Hypothalamus (tissue), 51 donors: Measurements from ENCODE around the gene CD96.
"Not testable (repeated sequence)": the region's sequence is repeated elsewhere in the genome, so short reads cannot be mapped to it uniquely, and the experiment has no call there.

Experiments used
- DNase-seq, 51 donors: peaks; one replicate each; lab custom pipeline; 2025; lab: John Stamatoyannopoulos, UW

CD96 gene, protein sequence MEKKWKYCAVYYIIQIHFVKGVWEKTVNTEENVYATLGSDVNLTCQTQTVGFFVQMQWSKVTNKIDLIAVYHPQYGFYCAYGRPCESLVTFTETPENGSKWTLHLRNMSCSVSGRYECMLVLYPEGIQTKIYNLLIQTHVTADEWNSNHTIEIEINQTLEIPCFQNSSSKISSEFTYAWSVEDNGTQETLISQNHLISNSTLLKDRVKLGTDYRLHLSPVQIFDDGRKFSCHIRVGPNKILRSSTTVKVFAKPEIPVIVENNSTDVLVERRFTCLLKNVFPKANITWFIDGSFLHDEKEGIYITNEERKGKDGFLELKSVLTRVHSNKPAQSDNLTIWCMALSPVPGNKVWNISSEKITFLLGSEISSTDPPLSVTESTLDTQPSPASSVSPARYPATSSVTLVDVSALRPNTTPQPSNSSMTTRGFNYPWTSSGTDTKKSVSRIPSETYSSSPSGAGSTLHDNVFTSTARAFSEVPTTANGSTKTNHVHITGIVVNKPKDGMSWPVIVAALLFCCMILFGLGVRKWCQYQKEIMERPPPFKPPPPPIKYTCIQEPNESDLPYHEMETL

DNA sequence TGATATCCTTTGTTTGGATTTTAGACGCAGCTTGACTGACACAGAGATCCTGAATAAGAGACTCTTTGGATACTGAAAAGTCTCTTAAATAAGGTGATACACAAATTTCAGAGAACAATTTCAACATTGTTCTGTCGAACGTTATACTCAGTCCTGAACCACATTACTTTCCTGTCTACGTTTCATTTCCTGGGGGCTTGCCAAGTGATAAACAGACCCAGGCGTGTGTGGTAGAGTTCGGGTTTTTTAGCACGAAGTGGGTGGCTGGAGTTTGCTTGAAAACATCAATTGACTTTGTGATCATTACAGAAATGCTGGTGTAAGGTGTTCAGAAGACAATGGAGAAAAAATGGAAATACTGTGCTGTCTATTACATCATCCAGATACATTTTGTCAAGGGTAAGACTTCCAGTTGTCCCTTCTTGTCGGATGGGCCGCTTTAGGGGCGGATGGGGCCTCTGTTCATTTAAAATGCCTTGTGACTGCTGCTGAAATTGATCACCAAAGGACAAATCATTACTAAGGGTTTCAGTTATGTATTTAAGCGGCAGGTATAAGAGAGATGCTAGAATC, at the start of gene CD96:
Gene CD96 (plus strand): TSS at position 287 of the 573 bp plus-strand sequence. CDS start 52 bp downstream, at position 339.
- no peak for DNase-seq

DNA sequence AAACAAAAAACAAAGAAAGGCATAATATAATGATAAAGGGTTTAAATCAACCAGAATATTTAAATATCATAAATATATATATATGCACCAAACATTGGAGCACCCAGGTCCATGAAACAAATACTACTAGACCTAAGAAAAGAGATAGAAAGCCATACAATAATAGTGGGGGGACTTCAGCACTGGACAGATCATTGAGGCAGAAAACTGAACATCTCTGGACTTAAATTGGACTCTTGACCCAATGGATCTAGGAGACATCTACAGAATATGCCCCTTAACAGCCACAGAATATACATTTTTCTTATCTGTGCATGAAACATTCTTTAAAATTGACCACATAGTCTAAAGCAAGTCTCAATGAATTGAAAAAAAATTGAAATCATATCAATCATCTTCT, 48.7 kb upstream of the CD96 start:
- no peak for DNase-seq

DNA sequence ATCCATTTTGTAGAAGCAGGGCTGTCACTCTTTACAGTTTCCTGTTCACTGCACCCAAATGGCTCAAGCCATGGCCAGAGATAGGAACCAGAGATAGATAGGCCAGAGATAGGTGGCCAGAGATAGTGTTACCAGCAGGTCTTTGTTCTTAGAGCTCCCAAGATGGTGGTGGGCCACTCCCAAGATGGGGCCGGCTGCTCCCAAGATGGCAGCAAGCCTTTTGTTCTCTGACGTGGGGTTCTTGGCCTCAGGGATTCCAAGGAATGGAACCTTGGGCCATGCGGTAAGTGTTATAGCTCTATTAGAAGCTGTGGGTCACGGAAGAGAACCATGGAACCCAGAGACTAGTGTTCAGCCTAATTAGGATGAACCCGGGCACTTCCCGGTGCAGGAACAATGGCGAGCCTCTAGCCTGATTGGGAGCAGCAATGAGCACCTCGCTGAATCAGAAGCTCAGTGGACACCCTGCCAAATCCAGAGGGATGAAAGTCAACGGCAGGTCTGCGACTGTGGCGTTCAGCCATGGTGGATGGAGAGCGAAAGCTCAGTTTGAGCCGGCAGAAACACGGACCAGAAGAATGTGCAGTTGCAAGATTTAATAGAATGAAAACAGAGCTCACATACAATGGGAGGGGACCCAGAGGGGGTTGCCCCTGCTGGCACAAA, 45.0 kb upstream of the CD96 start:
- no peak for DNase-seq

DNA sequence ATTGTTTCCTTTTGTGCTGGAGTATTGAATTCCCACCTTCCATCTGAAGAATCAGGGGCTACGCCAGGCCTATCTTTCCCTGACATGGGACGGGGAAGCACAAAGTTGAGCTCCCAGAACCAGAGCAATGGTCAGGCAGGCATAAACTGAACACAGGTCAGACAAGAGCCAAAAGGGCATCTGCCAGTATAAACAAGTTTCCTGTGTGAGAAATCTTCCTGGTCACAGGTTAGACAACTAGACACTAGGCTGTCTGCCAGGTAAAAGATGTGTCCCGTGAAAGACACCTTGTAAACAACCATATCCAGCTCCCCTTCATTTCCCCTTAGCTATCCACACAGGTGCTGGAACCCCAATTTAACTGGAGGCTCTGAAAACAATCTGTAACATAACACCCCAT, 44.0 kb upstream of the CD96 start:
- DNase-seq = no peak

DNA sequence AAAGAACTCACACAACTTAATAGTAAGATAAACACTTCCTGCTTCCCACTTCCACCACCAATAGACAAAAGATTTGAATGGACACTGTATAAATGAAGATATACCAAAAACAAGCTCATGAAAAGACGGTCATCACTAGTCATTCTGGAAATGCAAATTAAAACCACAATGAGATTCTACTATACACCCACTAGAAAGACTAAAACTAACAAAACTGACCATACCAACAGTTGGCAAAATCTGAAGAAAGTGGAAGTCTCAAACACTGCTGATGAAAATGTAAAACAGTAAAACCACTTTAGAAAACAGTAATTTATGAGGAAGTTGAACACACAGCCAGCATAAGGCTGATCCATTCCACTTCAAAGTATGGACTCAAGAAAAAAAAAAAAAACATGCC, 35.6 kb upstream of the CD96 start:
- DNase-seq = no peak

DNA sequence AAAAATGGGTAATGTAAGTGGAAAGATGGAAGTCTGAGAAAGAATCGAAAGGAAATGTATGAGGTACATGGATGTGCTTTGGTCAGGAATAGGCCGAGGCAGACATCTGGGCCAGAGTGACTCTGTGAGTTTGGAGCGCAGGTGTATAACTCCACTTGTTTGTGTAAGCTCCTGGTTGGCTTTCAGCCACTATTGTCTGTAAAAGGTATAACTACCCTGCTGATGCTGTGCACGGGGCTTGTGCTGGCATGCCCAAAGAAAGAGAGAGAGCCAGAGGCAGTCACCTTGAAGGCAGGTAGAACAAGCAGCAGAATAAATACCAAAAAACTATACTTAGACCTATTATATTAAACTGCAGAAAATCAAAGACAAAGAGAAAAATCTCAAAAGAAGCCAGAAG, 32.7 kb upstream of the CD96 start:
- no peak for DNase-seq

DNA sequence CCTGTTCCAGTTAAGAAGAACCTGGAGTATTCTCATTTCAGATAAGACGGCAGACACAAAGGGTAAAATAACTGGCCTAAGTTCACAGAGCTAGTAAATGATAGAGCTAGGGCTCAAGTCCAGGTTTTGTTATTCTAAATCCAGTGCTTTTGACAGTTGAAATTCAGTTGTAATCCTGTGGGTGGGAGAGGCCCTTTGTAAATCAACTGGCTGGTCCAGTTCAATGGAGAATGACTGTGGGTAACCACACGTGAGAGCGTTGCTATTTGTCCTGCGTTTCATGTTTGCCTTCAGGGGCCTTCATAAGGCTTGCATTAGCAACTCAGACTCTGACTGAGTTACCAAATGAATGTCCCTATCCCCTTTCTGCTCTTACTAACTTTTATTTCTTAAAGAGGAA, 24.2 kb upstream of the CD96 start:
- no peak for DNase-seq

DNA sequence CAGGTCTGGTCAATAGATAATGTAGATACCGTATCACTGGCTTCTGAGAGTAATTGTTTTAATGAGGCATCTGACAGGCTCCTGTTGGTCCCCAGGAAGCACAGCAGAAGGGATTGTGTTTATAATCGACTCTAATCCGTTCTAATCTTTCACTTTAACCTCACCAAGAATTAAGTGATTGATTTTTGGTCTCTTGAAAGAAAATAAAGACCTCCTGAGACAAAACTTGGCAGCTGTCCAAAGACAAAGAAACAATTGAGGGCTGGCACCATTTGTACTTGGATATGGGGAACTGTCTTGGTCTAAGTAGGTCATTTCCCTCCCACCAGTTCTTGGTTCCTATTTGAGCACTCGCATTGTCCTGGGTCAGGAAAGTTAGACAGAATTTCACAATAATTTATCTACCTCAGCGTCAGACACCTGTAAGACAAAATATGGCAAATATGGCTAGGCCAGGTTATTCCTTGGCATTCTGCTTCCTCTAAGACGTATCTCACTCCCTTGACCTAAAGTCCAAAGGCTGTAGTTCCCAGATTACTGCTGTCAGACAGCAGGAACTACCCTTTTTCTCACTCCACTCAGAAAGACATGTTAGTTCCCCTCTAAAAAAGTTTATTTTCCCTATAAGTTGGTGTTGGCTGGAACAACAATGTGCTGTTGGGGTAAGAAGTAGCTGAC, 22.7 kb upstream of the CD96 start:
- no peak for DNase-seq

DNA sequence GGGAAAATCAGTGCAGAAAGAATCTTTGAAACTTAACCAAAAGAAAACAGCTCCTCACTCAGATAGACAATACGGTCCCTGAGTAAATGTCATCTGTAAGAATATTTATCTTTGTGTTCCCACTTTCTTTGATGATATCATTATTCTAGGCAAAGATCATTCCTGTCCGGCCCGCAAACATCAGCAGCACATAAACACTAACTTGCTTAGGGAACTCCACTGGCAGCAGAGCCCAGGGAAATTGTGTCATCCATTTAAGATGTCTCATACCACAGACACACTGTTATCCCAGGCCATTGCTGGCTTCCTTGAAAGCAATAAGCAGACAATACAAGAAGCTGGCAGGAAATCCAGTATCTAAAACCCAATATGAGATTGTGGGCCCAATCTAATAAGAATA, 20.1 kb upstream of the CD96 start:
- no peak for DNase-seq

DNA sequence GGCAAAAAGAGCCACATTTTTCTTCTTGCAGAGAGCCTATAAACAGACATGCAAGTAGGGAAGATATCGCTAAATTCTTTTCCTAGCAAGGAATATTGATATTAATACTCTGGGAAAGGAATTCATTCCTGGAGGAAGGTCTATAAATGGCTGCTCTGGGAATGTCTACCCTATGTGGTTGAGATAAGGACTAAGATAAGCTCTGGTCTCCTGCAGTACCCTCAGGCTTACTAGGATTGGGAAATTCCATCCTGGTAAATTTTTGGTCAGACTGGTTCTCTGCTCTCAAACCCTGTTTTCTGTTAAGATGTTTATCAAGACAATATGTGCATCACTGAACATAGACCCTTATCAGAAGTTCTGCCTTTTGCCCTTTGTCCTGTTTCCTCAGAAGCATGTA, 17.5 kb upstream of the CD96 start:
- DNase-seq = not testable (repeated sequence)

DNA sequence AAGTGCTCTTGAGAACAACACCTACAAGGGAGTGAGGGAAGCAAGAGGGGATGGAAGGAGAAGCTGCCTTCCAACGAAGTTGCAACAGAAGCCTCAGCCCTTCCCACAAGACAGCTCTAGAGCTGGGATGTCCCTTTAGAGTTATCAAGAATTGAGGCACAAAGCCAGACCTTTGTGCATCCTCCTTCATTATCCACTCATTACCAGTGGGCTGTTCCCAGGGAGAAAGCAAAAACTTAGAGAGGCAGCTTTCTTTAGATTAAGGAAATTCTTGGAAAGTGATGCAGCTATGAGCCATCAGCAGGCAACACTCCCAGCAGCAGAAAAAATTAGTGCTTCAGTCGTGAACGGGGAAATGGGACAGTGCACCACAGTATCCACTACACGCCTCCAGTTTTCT, 10.6 kb upstream of the CD96 start:
- DNase-seq = peak in 1 of 51 donors; percentile 3

DNA sequence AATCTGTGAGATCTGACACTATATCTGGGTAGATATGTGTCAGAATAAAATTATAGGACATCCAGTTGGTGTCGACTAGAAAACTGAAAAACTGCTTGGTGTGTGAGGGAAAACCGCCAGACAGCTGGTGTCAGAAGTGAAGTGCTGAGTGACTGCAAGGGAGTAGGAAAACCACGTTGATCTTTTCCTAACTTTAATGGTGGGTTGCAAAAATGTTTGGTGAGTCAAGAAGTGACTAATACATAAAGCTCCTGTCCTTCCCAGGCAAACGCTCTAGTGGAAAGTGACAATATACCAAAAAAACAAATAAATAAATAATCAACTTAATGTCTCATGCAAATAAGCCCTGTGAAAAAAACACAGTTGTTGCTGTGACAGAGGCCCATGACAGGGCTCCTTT, 7.3 kb upstream of the CD96 start:
- no peak for DNase-seq

DNA sequence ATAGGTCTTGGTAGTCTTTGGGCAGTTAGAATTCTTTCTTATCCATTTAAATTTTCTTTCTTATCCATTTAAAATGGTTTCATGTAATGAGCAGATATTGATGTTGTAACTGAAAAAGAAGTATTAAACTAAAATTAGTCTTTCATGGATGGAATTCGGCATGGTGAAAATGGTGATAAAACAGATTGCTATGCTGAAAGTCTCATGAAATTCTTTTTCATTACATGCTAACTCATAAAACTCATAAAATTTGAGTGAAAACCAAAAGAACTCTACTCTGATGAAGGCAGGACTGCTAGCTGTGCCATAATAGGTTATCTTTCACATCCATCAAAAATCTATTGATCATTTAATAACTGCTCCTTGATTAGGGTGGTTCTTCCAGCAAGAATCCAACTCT, 3.9 kb upstream of the CD96 start:
- no peak for DNase-seq

DNA sequence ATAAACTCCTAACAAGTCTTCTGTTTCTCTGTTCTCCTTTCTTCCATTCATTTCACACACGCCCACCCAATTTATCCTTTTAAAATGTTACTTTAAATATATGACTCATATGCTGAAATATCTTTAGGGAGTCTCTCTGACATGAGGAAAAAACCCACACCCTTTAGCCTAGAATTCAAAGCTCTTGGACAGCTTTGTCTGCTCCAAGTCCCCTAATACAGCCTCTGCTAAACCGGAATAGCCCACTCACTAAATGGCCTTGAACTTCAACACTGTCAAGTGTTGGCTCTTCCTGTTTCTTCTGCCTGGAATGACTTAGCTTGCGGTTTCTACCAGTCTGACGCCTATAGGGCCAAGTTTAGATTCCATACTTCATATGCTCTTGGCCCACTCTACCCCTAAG, 3.3 kb upstream of the CD96 start:
- no peak for DNase-seq

DNA sequence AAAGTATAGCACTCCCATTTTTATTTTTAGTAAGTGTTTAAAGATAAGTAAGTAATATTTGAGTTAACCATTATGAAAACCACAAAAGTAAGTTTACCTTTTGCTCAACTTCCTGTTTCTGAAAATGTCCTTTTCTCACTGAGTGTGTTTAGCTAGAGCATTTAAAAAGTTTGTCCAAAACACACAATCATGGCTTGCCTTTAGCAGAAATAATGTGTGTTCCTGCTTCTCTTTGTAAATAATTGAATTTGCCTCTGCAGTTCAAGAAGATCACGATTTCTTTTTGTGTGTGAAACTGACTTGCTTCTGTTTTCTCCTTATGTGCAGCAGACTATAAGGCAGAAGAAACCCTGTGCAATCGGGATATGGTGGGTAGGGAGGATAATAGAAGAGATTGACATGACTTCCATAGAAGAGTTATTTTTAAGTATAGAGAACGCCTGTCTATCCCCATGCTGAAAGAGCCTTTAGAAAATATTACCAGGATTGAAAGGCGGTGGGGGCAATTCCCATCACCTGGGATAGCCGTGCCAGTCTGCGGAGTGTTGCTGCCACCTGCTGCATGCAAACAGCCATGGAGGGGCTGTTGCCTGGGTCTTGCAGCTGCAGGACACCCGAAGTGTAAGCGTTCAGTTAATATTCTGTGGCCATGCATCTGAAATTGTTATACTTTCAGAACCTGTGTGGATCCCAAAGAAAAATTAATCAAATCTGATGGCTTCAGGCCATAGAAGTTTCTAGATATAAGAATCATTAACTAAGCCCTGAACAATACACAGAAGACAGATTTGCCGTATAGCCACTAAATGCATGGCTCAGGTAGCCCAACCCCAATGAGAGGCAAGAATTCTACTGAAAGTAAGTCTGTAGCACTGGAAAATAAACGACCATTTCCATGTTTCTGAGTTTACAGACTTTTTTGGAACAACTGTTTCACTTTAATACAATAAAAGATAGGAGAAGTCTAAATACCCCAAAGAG, 2.4 kb upstream of the CD96 start:
- DNase-seq = peak in 42 of 51 donors; percentile 0 to 54 (median 16)

DNA sequence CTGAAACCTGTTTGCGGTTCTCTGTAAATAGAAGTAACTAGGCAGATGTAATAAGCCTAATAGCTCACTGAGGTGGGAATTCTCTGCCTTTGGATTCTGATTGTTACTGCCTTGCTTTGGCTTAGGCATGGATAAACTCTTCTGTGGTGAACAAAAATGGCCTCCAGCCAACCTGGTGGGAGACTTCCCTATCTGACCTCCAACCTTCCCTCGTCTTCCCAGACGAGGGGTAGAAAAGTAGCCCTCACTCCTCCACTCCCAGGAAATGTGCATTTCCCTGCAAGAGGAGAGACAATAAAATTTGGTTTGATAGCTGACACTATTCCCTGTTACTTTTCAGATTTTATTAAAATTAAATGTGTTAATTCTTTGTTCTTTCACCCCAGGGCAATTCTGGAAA, 606 bp upstream of the CD96 start:
- no peak for DNase-seq

DNA sequence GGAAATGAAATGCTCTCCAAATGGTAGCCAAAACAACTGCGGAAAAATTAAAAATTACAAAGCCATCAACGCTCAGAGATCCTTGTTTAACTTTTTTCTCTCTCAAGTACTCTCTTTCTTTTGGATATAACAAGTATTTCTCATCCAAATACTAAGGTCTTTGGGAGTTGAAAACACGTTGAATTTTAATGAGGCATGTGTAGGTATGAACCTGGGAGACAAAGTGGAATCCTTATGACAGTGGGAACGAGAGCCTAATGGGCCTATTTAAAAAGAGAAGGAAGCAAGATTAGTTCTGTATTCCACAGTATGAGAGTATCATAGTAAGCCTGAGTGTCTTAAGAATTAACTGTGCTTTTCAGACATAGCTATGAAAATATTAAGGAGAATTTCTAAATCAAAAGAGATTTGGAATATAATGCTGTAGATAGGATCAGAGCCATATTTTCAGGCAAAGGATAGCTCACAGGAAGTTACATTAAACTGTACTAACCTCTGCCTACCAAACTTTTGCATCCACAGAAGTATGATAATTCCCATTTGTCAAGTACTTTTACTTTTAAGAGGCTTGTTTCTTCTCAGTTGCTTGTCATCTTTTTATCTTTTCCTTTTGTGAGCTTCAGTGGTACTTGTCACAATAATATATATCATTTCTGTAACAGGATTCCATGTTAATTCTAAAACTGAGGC, 759 bp downstream of the CD96 start:
- no peak for DNase-seq

DNA sequence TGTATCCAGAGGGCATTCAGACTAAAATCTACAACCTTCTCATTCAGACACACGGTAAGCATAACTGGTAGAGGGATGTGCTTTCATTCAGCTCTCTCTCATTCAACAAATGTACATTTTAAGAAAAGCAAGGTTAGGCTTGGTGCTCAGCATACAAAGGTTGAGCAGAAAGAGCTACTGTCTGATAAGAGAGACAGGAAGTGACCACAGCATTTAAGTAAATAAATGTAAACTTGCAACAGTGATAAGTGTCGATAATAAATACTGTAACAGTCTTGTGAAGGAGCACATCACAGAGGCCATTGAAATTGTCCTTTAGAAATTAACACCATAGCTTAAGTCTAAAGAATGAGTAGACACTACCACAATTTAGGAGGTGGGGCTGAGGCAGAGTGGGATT, 3.4 kb downstream of the CD96 start:
- DNase-seq = no peak

DNA sequence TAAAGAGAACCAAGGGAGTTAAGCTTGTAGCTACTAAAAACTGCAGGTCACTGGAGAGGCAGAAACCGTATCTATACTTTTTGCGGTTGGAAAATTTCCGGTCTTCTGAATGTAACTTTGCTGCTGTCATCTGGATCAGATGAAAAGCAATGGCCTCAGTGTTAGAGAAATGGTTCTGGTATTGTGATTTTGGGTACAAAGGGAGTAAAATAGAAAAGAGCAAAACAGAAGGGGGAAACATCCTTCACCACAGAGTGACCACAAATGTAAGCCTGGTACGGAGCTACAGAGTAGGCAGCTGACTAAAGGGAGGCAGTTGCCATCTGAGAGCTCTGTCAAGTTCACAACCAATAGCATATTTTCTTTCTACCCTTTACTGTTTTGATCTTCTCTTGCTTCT, 5.6 kb downstream of the CD96 start:
- no peak for DNase-seq
